Activated T-cell treated with anti-CD3 and anti-CD28 coated beads, Interleukin-2, amount 50 U/mL, for 4 hours (primary cell): ENCODE results near the gene PRRG1. TPM values are rescaled to one million over a fixed set of nuclear protein-coding genes. Genes with fewer than 3 reads are reported as not detected.

Experiments
- total RNA-seq, 3 donors: library from RNA; stranded (reverse); gene quantifications; one replicate each; pipeline ENCODE4 v1.2.1, GENCODE V29; 2021

The PRRG1 gene
- total RNA-seq, 3 donors from 2014 or later = not detected

Other genes with a start within 250 kb of the PRRG1 start
- gene LANCL3, start 222.3 kb downstream of the PRRG1 start, total RNA-seq = under 1 TPM; 0.05 to 0.08 (median 0.05) TPM